ENCODE measurements around the gene TNFRSF19.

The TNFRSF19 gene

GRCh38 chr13:23722726-23723453 is 152.7 kb downstream of the TNFRSF19 start:
- H3K4me3 ChIP-seq (ENCODE audit: low read depth, low read length), result no peak overlapping the region
- TF ChIP-seq CTCF (conservative IDR thresholded peaks at IDR 0.05; ENCODE audit: low read depth, low read length), result no peak
- DNase-seq (ENCODE audit: low read depth), result no peak

GRCh38 chr13:23723471-23723870 is 153.3 kb downstream of the TNFRSF19 start:
- no peak for TF ChIP-seq CTCF (conservative IDR thresholded peaks at IDR 0.05; ENCODE audit: low read depth, low read length)
- peak; percentile 38 for DNase-seq (ENCODE audit: low read depth)
- H3K4me3 ChIP-seq (ENCODE audit: low read depth, low read length), result no peak overlapping the region

GRCh38 chr13:23724196-23724970 is 154.2 kb downstream of the TNFRSF19 start:
- no peak overlapping the region for H3K4me3 ChIP-seq (ENCODE audit: low read depth, low read length)
- no peak for DNase-seq (ENCODE audit: low read depth)
- no peak for TF ChIP-seq CTCF (conservative IDR thresholded peaks at IDR 0.05; ENCODE audit: low read depth, low read length)

Measured in choroid plexus epithelial cell (primary cell).